ENCODE data around the gene PDE7B.

GRCh38 chr6:136051140-136051775 is 199.8 kb downstream of the PDE7B start:
- TF ChIP-seq CTCF (conservative IDR thresholded peaks at IDR 0.05 in 1 of 2, IDR thresholded peaks at IDR 0.05 in 1 of 2; ENCODE audit: low read depth in 1 of 2, low read length in 2 of 2) (no peak), EZH2 (IDR thresholded peaks at IDR 0.05; ENCODE audit: low read length, missing control alignments) (no peak)

Data from fibroblast of lung (primary cell).